AG04450 (cell line): ENCODE results near the gene RUFY1. TPM values are rescaled to one million over a fixed set of nuclear protein-coding genes. Genes with fewer than 3 reads are reported as not detected.
"Not testable (repeated sequence)": the region's sequence is repeated elsewhere in the genome, so short reads cannot be mapped to it uniquely, and the experiment has no call there.

Experiments used
- CTCF ChIA-PET: fragments of 300-600, 350-600 bp; formaldehyde crosslinking; extraction: SDS; loops from one replicate; lab custom pipeline; 2022; ENCODE audit warnings: antibody characterized with exemption, inconsistent platforms; lab: Charles Lee
- POLR2A ChIA-PET: fragments of 350-600 bp; formaldehyde crosslinking; extraction: SDS; loops from one replicate; lab custom pipeline; 2021; ENCODE audit warnings: antibody characterized with exemption, inconsistent platforms; lab: Yijun Ruan, JAX
- DNase-seq: peaks from one replicate; pipeline ENCODE4 v3.0.0-alpha.2; 2011; ENCODE audit warnings: low read depth, low spot score
- H3K27ac ChIP-seq: one replicate; pipeline ENCODE4 v1.5.1; 2012; ENCODE audit warnings: low read depth, low read length, control low read depth
- H3K27me3 ChIP-seq: one replicate; pipeline ENCODE4 v1.6.0; 2012; ENCODE audit warnings: low read length; ENCODE audit not compliant: control insufficient read depth, insufficient read depth
- H3K4me3 ChIP-seq: 2 replicates; pipeline ENCODE4 v1.5.1; 2011; ENCODE audit warnings: mild to moderate bottlenecking, low read depth, low read length, control low read depth
- H3K9me3 ChIP-seq: 2 replicates; pipeline ENCODE4 v1.5.1; 2012; ENCODE audit warnings: low read length; ENCODE audit not compliant: control insufficient read depth, insufficient read depth
- polyA plus RNA-seq: library from polyadenylated mRNA; depleted of rRNA; stranded (reverse); fragments of >200 nt; gene quantifications from 2 replicates; pipeline ENCODE4 v1.2.3, GENCODE V29; 2011
- TF ChIP-seq, protein P1 (sequence below): IDR thresholded peaks from 2 replicates; pipeline ENCODE4 v1.5.1; 2011; ENCODE audit warnings: low read depth, low read length, control low read depth, inconsistent platforms

The RUFY1 gene
- polyA plus RNA-seq, 1 experiment: 31.1 TPM

DNA sequence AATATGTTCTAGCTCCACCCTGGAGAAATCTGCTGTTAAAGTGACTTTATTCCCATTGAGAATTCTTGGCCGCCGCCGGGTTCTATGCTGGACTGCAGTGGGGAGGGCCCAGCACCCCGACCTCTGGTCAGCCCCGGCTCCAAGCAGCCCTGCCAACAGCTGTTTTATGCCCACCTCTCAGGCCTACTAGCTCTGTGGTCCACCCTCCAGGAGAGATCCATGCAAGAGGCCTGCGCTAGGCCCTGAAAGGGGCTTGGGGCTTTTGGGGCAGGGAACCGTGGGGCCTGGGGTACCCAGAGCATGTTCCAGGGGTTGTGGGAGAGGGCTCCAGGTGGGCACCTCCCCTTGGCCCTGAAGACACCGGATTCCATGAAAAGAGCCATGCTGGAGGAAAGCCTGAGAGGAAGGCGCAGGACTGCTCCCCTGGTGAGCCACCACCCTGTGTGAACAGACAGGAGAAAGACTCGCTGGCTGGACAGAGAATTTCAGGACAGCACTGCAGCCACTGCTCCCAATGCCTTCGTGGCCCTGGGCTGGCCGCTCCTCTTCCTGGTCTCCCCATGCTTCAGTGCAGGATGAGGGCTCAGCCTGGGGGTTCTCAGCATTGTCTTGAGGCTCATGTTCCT is 44.6 kb upstream of the RUFY1 start:
- Histone ChIP-seq H3K27me3 (peaks cover 3% of the 10 kb centered on the region), H3K9me3 (no peaks in the 10 kb centered on the region; the same call in 1 of the 2 replicates), H3K27ac (no peak overlapping the region), H3K4me3 (no peak overlapping the region)
- POLR2A ChIA-PET: no interaction called here
- CTCF ChIA-PET: interaction anchor here (0.7 kb wide), 1 partner anchor 293 kb away, joined by 4 read pairs; no protein-coding TSS in a partner anchor
- no peak for DNase-seq
- TF ChIP-seq, protein P1, sequence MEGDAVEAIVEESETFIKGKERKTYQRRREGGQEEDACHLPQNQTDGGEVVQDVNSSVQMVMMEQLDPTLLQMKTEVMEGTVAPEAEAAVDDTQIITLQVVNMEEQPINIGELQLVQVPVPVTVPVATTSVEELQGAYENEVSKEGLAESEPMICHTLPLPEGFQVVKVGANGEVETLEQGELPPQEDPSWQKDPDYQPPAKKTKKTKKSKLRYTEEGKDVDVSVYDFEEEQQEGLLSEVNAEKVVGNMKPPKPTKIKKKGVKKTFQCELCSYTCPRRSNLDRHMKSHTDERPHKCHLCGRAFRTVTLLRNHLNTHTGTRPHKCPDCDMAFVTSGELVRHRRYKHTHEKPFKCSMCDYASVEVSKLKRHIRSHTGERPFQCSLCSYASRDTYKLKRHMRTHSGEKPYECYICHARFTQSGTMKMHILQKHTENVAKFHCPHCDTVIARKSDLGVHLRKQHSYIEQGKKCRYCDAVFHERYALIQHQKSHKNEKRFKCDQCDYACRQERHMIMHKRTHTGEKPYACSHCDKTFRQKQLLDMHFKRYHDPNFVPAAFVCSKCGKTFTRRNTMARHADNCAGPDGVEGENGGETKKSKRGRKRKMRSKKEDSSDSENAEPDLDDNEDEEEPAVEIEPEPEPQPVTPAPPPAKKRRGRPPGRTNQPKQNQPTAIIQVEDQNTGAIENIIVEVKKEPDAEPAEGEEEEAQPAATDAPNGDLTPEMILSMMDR: no peak

DNA sequence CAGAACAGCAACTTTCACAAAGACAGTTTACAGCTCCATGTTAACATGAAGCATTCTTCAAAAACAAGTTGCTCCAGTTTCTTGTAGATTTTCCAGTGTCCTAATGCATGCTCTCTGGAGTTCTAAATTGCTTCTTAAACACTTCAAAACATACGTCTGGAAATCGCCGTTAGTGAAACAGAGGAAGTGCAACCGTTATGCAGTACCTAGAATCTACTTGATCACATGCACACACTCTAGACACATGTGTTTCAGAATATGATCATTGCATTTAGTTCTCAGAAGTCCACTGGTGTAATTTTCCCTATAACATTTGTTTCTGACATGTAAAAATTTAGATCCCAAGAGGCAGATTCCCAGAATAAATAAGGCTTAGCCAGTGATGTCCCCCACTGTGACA is 41.1 kb upstream of the RUFY1 start:
- no peak overlapping the region for H3K4me3 ChIP-seq
- DNase-seq: no peak
- H3K27ac ChIP-seq: no peak overlapping the region
- ChIA-PET POLR2A (no interaction called here), CTCF (no interaction called here)
- H3K27me3 ChIP-seq: peaks cover 2% of the 10 kb centered on the region
- no peaks in the 10 kb centered on the region; the same call in 1 of the 2 replicates for H3K9me3 ChIP-seq
- TF ChIP-seq, protein P1: no peak

DNA sequence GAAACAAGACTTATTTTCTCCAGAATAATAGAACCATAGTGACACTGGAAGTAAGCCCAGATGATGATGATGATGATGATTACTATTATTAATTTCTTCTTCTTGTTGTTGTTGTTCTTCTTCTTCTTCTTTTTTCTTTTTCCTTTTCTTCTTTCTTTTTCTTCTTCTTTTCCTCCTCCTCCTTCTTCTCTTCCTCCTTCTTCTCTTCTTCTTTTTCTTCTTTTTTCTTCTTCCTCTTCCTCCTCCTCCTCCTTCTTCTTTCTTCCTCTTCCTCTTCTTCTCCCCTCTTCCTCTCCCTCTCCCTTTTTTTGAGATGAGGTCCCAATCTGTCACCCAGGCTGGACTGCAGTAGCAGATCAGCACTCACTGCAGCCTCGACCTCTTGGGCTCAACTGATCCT is 40.5 kb upstream of the RUFY1 start:
- H3K27ac ChIP-seq: no peak overlapping the region
- CTCF ChIA-PET: no interaction called here
- no peak overlapping the region for H3K4me3 ChIP-seq
- POLR2A ChIA-PET: no interaction called here
- H3K9me3 ChIP-seq: no peaks in the 10 kb centered on the region; the same call in 1 of the 2 replicates
- no peaks in the 10 kb centered on the region for H3K27me3 ChIP-seq
- TF ChIP-seq, protein P1: no peak
- no peak for DNase-seq

DNA sequence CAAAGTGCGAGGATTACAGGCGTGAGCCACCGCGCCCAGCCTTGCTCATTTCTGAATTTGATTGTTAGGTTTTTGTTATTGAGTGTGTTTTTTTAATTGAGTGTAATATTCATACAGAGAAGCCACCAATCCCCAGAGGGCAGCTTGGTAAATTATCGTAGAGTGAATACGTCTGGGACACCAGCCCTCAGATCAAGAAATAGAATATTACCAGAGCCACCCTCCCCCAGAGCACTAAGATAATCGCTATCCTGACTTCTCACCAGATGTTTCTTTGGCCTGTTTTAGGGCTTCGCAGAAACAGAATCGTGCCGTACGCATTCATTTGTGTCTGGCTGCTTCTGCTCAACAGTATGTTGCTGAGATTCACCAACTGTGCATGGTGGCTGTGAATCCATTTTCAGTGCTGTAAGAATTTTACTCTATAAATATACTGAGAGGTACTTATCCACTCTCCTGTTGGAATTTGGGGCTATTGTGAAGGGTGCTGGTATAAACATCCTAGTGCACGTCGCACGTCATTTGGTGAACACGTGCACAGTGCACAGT is 37.8 kb upstream of the RUFY1 start:
- no peaks in the 10 kb centered on the region for H3K9me3 ChIP-seq
- POLR2A ChIA-PET: no interaction called here
- CTCF ChIA-PET: no interaction called here
- H3K4me3 ChIP-seq: no peak overlapping the region
- no peaks in the 10 kb centered on the region for H3K27me3 ChIP-seq
- no peak for DNase-seq
- no peak overlapping the region for H3K27ac ChIP-seq
- TF ChIP-seq, protein P1: no peak

DNA sequence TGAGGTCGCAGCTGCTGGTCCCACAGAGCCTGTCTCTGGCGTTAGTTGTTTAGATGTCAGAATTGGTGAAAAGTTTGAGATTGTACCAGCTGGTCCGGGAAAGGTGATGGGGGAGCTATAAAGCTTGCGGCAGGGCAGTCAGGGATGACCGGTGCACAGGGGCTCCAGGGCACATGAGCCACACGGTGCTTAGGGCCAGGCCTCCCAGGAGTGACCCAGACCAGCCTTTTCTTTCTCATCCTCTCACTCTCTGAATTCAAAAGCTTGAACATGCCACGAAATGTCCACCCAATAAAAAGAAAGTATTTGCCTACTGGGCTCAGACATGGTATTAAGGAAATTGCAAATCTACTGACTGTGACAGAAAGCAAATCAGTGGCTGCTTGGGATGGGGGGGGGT is 34.9 kb upstream of the RUFY1 start:
- CTCF ChIA-PET, H3K4me3 ChIP-seq, POLR2A ChIA-PET, H3K27ac ChIP-seq, H3K9me3 ChIP-seq, H3K27me3 ChIP-seq, DNase-seq: not testable (repeated sequence)
